Measurements from ENCODE around the gene VWA3A. TPM values are rescaled to one million over a fixed set of nuclear protein-coding genes. Genes with fewer than 3 reads are reported as not detected.
"Not testable (repeated sequence)": the region's sequence is repeated elsewhere in the genome, so short reads cannot be mapped to it uniquely, and the experiment has no call there.

VWA3A gene
- total RNA-seq, 1 donor from 2014 or later, result 0.55 TPM

DNA sequence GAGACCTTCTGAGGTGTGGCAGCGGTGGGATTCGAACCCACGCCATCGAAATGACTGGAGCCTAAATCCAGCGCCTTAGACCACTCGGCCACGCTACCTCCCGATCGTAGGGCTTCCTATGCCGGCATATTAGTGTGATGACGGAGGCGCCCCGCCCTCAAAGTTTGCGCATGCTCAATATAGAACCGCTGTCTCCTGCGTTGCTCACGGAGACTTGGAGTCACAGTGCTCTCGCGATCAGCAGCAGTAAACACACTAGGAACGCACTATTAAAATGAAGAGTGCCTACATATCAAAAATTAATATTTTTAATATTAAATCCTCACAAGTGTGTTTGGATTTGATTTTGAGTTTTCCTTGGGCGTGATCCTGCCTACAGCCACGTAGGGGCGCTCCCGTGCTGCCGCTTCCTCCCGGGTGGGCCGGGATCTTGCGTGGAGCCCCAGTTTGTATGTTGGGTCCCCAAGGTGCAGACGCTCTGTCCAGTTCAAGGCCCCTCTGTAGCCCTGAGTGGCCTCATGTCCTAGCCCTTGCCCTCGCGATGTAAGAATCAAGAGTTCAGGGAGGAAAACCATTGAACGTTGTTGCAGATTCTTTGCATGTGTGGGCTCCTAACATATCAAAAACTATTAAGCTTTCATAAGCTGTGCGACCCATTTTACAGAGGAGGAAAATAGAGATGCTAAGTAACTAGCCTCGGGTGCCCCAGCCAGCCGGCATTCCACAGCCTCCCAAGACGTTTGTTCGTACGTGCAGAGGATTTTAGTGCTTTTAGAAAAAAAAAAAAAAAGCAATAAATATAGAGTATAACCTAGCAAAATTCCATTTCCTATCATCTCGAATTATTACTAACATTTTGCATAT is 103.6 kb downstream of the VWA3A start:
- peak; percentile 96 for DNase-seq (ENCODE audit: low spot score)

DNA sequence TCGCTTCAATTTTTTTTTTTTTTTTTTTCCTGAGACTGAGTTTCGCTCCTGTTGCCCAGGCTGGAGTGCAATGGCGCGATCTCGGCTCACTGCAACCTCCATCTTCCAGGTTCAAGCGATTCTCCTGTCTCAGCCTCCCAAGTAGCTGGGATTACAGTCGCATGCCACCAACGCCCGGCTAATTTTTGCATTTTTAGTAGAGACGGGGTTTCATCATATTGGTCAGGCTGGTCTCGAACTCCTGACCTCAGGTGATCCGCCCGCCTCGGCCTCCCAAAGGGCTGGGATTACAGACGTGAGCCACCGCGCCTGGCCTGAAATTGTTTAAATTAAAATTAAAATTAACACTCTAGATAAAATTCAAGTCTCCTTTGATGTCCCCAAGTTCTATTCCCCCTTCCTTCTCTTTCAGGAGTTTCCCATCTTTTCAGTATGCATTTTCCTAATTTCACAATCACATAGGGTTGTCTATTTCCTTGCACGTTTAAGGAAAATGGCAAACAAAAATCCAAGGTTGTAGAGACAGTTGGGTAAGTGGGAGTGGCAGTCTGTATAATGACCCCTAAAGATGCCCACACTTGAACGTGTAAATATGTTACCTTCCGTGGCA is 104.3 kb downstream of the VWA3A start:
- not testable (repeated sequence) for DNase-seq (ENCODE audit: low spot score)

DNA sequence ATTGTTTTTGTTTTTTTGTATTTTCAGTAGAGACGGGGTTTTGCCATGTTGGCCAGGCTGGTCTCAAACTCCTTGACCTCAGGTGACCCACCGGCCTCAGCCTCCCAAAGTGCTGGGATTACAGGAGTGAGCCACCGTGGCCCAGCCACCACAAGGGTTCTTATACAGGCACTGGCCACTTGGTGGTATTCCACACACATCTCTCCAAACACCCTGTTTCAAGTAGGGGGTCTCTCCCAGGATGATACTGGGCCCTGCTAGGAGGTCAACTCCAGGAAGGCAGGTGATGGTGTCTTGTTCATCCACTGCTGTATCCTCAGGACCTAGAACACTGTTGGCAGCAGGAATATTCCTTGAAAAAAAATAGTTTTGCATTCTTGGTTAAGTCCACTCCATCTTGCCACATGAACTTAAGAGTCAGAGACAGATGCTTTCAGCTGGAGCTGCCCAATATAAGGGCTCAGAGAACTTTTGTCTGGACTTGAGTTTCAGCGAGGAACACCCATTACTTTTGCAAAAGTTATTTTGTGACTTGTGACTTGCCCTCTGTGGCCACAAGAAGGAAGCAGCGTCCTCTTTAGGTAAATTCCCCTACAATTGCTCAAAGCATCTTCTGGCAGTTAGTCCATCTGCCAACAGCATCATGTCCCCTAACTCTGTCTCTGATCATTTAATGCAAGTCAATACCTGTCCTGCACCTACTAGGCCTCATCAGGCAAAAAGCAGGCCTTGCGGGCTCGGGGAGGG is 106.4 kb downstream of the VWA3A start:
- no peak for DNase-seq (ENCODE audit: low spot score)

DNA sequence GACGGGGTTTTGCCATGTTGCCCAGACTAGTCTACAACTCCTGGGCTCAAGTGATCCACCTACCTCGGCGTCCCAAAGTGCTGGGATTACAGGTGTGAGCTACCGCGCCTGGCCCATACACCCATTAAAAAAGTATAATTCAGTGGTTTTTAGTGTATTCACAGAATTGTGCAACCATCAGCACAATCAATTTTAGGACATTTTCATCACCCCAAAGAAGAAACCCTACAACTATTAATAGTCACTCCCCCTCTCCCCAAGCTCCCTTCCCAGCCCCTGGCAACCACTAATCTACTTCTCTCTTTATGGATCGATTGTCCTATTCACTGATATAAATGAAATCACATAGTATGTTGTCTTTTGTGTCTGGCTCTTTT is 109.9 kb downstream of the VWA3A start:
- no peak for DNase-seq (ENCODE audit: low spot score)

DNA sequence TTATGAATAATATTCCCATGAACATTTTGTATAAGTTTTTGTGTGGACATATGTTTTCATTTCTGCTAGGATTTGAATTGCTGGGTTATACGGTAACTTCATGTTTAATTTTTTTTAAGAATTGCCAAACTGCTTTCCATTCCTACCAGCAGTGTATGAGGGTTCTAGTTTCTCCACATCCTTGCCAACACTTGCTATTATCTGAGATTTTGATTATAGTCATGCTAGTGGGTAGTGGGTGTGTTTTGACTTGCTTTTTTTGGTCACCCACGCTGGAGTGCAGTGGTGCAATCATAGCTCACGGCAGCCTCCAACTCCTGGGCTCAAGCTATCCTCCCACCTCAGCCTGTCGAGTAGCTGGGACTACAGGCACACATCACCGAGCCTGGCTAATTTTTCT is 110.8 kb downstream of the VWA3A start:
- no peak for DNase-seq (ENCODE audit: low spot score)

DNA sequence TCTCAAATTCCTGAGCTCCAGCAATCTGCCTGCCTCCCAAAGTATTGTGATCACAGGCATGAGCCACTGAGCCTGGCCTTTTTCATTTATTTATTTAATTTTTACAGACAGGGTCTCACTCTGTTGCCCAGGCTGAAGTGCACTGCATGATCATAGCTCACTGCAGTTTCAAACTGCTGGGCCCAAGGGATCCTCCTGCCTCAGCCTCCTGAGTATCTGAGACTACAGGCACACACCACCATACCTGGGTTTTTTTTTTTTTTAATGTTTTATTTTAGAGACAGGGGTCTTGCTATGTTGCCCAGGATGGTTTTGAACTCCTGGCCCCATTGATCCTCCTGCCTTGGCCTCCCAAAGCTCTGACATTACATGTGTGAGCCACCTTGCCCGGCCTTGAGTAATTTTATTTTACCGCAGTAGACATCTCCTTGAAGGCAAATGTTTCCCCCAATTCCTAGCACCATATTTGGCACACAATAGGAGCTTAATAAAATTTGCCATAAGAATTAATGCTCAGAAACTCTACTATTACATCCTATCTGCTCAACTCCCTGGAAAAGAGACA is 111.8 kb downstream of the VWA3A start:
- no peak for DNase-seq (ENCODE audit: low spot score)

DNA sequence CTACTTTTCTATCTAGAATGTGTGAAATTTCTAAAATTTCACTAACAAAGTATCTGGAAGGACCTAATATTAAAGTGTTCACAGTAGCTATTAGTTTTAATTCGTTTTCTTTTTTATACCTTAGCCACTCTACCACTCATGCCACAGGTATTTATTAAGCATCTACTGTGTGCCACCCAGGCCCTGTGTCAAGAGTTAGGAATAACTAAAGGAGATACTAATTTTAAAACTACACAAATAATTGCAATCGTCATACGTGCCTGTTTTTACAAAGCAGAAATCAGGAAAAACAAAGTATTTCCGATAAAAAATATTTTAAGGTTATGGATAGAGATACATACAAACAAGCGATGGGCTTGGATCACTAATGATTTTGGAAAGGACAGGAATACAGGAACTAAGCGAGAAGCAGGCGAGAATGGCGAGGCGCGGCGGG is 113.3 kb downstream of the VWA3A start:
- DNase-seq (ENCODE audit: low spot score), result no peak

DNA sequence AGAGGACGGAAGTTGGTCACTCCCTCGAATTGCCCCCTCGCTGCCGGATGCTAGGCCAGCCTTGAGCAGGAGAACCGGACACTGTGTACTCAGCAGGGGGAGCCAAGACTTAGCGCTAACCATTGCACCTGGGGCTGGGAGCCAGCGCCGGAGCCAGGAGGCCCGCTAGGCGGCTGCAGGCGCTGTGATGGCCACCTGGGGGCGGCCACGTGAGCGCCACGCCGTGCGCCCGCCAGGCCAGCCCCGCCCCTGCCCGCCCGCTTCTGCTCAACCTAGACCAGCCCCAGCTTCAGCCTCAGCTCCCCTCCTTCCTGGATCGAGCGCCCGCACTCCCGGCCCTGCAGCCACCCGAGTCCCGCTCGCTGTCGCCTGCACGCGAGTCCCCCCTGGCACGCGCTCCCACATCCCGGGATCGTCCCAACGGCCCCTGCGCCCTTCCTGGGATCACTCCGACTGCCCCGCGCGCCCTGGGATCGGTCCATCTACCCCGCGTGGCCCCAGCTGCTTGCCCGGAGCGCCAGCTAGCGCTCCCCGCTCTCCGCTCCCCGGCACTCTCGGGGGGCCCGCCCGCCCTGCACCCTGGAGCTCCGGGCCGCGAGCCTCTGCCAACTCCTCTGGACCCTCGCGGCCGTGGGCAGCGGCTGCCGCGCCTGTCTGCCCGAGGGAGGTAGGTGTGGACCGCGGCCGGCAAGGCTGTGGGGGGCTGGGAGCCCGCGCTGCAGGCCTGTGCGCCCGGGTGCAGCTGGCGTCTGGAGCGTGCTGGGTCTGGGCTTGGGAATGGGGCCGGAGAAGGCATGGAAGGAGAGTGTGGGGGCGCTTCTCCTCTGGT is 113.9 kb downstream of the VWA3A start, which contains the start of gene EEF2K:
Gene EEF2K (plus strand): TSS at position 266 of the 829 bp plus-strand sequence. CDS start 19,452 bp downstream, outside the sequence.
- peak; percentile 96 for DNase-seq (ENCODE audit: low spot score)

Other genes with a start within 250 kb of the VWA3A start
- 235 TPM for gene NPIPB4, start 234.8 kb upstream of the VWA3A start, total RNA-seq
- 186 TPM for gene UQCRC2, start 139.2 kb upstream of the VWA3A start, total RNA-seq
- gene PDZD9, start 91.4 kb upstream of the VWA3A start, total RNA-seq, result not detected
- gene MOSMO, start 84.4 kb upstream of the VWA3A start, total RNA-seq, result 18.6 TPM
- not detected for gene SDR42E2, start 70.0 kb downstream of the VWA3A start, total RNA-seq
- 44.9 TPM for gene EEF2K, start 113.7 kb downstream of the VWA3A start, total RNA-seq
- 50.8 TPM for gene POLR3E, start 204.9 kb downstream of the VWA3A start, total RNA-seq

Data from mesenteric fat pad (tissue), 1 donor.